Measurements from ENCODE around the gene ARFGAP1. TPM values are rescaled to one million over a fixed set of nuclear protein-coding genes. Genes with fewer than 3 reads are reported as not detected.

ARFGAP1 gene
- total and polyA plus RNA-seq, 2 of the 4 experiments (the other 2 are of a cell fraction) = 59.1 to 194 TPM

GRCh38 chr20:63264519-63264918, 8.1 kb upstream of the ARFGAP1 start:
- TF ChIP-seq POLR2A (IDR thresholded peaks at IDR 0.05; ENCODE audit: low read depth, low read length) (no peak), RCOR1 (IDR thresholded peaks at IDR 0.05; ENCODE audit: insufficient replicate concordance, low read length) (no peak), MAZ (IDR thresholded peaks at IDR 0.05; ENCODE audit: borderline replicate concordance, low read depth, low read length) (no peak), CTCF (conservative IDR thresholded peaks at IDR 0.05; ENCODE audit: low read depth, low read length) (no peak), USF2 (IDR thresholded peaks at IDR 0.05; ENCODE audit: low read depth, low read length) (no peak), MAFK (IDR thresholded peaks at IDR 0.05; ENCODE audit: low read depth, low read length) (no peak)
- H3K27ac ChIP-seq (ENCODE audit: insufficient read depth, low read length) = no peak overlapping the region
- H4K8ac ChIP-seq (ENCODE audit: low read depth in 2 of 2, low read length in 2 of 2) = no peak overlapping the region
- H3K23ac ChIP-seq (ENCODE audit: low read depth, low read length) = no peak overlapping the region
- no peaks in the 10 kb centered on the region for H3K9me3 ChIP-seq (ENCODE audit: control insufficient read depth, insufficient read depth, low read length)
- in situ Hi-C loops (cut with MboI; ENCODE audit: low sequenced_read_pairs) (no loop called here), dilution Hi-C loops (cut with HindIII; ENCODE audit: low sequenced_read_pairs, unreplicated experiment) (no loop called here), intact Hi-C loops (cut with micrococcal nuclease) (no loop called here)
- H2AK5ac ChIP-seq (ENCODE audit: low read depth, low read length) = no peak overlapping the region
- POLR2A ChIA-PET (ENCODE audit: unreplicated experiment) = no interaction called here
- no peak overlapping the region for H4K91ac ChIP-seq (ENCODE audit: insufficient read depth, low read depth, low read length)
- no peak overlapping the region for H2BK5ac ChIP-seq (ENCODE audit: low read depth, low read length, poor library complexity, severe bottlenecking)
- no peak overlapping the region for H2AK9ac ChIP-seq (replicated peaks; ENCODE audit: low read depth, low read length, poor library complexity)
- H3K4me1 ChIP-seq (ENCODE audit: control insufficient read depth, insufficient read depth, low read length) = no peaks in the 10 kb centered on the region; the same call in 1 of the 2 replicates
- CTCF ChIA-PET = no interaction called here
- no peak overlapping the region for H3K56ac ChIP-seq (ENCODE audit: extremely low read depth, insufficient read depth, low read length)
- no peaks in the 10 kb centered on the region for H3K9me1 ChIP-seq (ENCODE audit: insufficient read depth, low read length)
- no peak for ATAC-seq (ENCODE audit: low read depth)
- no peaks in the 10 kb centered on the region for H3K79me1 ChIP-seq (ENCODE audit: low read depth in 1 of 2, low read length in 2 of 2)
- H4K20me1 ChIP-seq (ENCODE audit: insufficient read depth, low read length) = no peaks in the 10 kb centered on the region; the same call in 1 of the 2 replicates
- no peak overlapping the region for H2AFZ ChIP-seq (replicated peaks; ENCODE audit: low read length, poor library complexity)
- no peaks in the 10 kb centered on the region for H3K36me3 ChIP-seq (ENCODE audit: control insufficient read depth, insufficient read depth, low read length)
- no peak overlapping the region for H3K18ac ChIP-seq (ENCODE audit: low read depth, low read length)
- H3K4me2 ChIP-seq (ENCODE audit: low read depth, low read length) = no peak overlapping the region
- H2BK20ac ChIP-seq (ENCODE audit: low read depth, low read length) = no peak overlapping the region
- no peak overlapping the region for H3K9ac ChIP-seq (ENCODE audit: low read depth, low read length)
- BruUV-seq (replicated peaks) = no TSS peak
- H3K14ac ChIP-seq (replicated peaks; ENCODE audit: low read depth, low read length) = no peak overlapping the region
- H2BK15ac ChIP-seq (ENCODE audit: low read depth, low read length) = no peak overlapping the region
- H3K27me3 ChIP-seq (ENCODE audit: control insufficient read depth, insufficient read depth, low read length) = peaks cover 60% of the 10 kb centered on the region
- H3K4me3 ChIP-seq (ENCODE audit: insufficient read depth, low read depth, low read length) = no peak overlapping the region
- no peak overlapping the region for H4K5ac ChIP-seq (ENCODE audit: low read depth, low read length)
- H2BK120ac ChIP-seq (ENCODE audit: low read depth, low read length) = no peak overlapping the region
- no peak overlapping the region for H3K4ac ChIP-seq (ENCODE audit: low read depth, low read length)
- WGBS, 2 experiments (ENCODE audit: extremely low coverage in 2 of 2, insufficient read length in 1 of 2) = 16% methylated on average over 6 of the region's 14 CpGs; no CpG with 5 or more reads in 1 of the 2 experiments
- DNase-seq = no peak
